GM19351 (cell line): ENCODE results near the gene TMEM18.

Experiments used
- ATAC-seq: cut with Tn5 transposase; IDR thresholded peaks from one replicate; pipeline ENCODE4 v1.9.1; 2021; ENCODE audit warnings: mild to moderate bottlenecking, moderate library complexity; ENCODE audit not compliant: unreplicated experiment

Gene TMEM18

GRCh38 chr2:673615-674320, 3.4 kb downstream of the TMEM18 start:
- no peak for ATAC-seq

- ATAC-seq = no peak
These were observed 4.2 kb downstream of the TMEM18 start for GRCh38 chr2:673016-673415.

- no peak for ATAC-seq
These were observed 4.7 kb downstream of the TMEM18 start for GRCh38 chr2:672606-672905.

- ATAC-seq = no peak
These were observed 5.2 kb downstream of the TMEM18 start for GRCh38 chr2:671787-672605.

- no peak for ATAC-seq
These were observed 6.1 kb downstream of the TMEM18 start for GRCh38 chr2:671072-671471.

GRCh38 chr2:670637-671036, 6.6 kb downstream of the TMEM18 start:
- no peak for ATAC-seq

- ATAC-seq = no peak
These were observed 7.9 kb downstream of the TMEM18 start for GRCh38 chr2:669323-669722.

GRCh38 chr2:668000-668398, 9.2 kb downstream of the TMEM18 start:
- no peak for ATAC-seq

GRCh38 chr2:667332-667999, 9.7 kb downstream of the TMEM18 start:
- ATAC-seq = no peak

- no peak for ATAC-seq
These were observed 10.8 kb downstream of the TMEM18 start for GRCh38 chr2:666441-666840.

- no peak for ATAC-seq
These were observed 11.7 kb downstream of the TMEM18 start for GRCh38 chr2:665340-666073.

GRCh38 chr2:664063-664462, 13.1 kb downstream of the TMEM18 start:
- no peak for ATAC-seq

GRCh38 chr2:663221-663620, 14.0 kb downstream of the TMEM18 start:
- ATAC-seq = no peak

GRCh38 chr2:661360-661635, 15.9 kb downstream of the TMEM18 start:
- no peak for ATAC-seq

GRCh38 chr2:660586-661359, 16.4 kb downstream of the TMEM18 start:
- no peak for ATAC-seq

- ATAC-seq = no peak
These were observed 17.2 kb downstream of the TMEM18 start for GRCh38 chr2:660029-660428.

- ATAC-seq = no peak
These were observed 18.8 kb downstream of the TMEM18 start for GRCh38 chr2:658426-658825.

GRCh38 chr2:657766-658165, 19.4 kb downstream of the TMEM18 start:
- no peak for ATAC-seq

- ATAC-seq = no peak
These were observed 20.5 kb downstream of the TMEM18 start for GRCh38 chr2:656676-657075.

GRCh38 chr2:655626-656025, 21.6 kb downstream of the TMEM18 start:
- ATAC-seq = no peak

GRCh38 chr2:654896-655295, 22.3 kb downstream of the TMEM18 start:
- no peak for ATAC-seq
